ENCODE data around the gene RIPOR1. TPM values are rescaled to one million over a fixed set of nuclear protein-coding genes. Genes with fewer than 3 reads are reported as not detected.

Gene RIPOR1
- polyA plus RNA-seq, 1 donor: 64.8 TPM

- no peak for DNase-seq
These were observed 10.6 kb downstream of the RIPOR1 start for GRCh38 chr16:67539271-67539670.

DNA sequence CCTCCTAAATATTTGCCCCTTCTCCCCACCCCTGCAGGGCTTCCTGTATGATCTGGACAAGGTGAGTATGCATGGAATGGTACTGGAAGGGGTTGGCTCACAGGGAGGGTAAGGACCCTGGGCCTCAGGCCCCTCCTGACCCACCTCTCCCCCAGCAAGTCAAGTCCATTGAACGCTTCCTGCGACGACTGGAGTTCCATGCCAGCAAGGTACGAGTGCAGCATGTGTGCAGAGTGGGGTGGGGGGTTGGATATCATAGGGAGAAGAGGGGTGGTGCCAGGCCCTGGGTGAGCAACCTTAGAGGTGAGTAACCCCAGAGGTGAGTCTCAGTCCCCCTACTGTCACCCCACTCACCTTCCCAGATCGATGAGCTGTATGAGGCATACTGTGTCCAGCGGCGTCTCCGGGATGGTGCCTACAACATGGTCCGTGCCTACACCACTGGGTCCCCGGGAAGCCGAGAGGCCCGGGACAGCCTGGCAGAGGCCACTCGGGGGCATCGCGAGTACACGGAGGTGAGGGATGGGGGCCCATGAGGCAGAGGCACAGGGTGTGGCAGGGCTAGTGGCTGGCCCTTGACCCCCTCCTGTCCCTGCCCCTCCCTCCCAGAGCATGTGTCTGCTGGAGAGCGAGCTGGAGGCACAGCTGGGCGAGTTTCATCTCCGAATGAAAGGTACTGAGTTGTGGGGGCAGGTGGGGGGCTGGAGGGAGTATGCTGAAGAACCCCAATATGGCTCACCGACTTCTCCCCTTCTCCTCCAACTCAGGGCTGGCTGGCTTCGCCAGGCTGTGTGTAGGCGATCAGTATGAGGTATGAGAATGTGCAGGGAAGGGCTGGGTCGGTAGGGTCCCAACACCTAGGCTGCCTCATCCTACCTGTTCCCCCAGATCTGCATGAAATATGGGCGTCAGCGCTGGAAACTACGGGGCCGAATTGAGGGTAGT, 11.3 kb downstream of the RIPOR1 start:
- DNase-seq: no peak

DNA sequence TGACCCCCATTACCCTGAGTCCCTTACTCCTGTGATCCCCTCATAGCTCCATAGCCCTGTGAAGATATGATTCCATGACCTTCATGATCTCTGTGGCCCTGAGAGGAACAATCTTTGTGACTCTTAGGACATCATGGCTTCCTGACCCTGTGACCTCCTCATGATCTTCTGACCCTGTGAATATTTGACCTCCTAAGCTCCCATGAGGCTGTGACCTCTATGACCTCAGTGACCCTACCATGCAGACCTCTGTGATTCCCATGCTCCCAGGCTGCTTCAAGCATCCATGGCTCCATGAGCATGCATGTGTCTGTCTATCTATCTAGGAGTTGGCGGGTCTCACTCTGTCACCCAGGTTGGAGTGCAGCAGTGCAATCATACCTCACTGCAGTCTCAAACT, 12.1 kb downstream of the RIPOR1 start:
- no peak for DNase-seq

- no peak for DNase-seq
These were observed 13.0 kb downstream of the RIPOR1 start for GRCh38 chr16:67541391-67542263.

GRCh38 chr16:67542464-67542863, 13.8 kb downstream of the RIPOR1 start:
- no peak for DNase-seq

- no peak for DNase-seq
These were observed 14.4 kb downstream of the RIPOR1 start for GRCh38 chr16:67543036-67543435.

GRCh38 chr16:67543582-67543981, 15.0 kb downstream of the RIPOR1 start:
- no peak for DNase-seq

- DNase-seq: no peak
These were observed 15.8 kb downstream of the RIPOR1 start for GRCh38 chr16:67544329-67544841.

GRCh38 chr16:67544844-67545664, 16.4 kb downstream of the RIPOR1 start:
- DNase-seq: no peak

- no peak for DNase-seq
These were observed 17.0 kb downstream of the RIPOR1 start for GRCh38 chr16:67545665-67546024.

- no peak for DNase-seq
These were observed 17.5 kb downstream of the RIPOR1 start for GRCh38 chr16:67546091-67546501.

DNA sequence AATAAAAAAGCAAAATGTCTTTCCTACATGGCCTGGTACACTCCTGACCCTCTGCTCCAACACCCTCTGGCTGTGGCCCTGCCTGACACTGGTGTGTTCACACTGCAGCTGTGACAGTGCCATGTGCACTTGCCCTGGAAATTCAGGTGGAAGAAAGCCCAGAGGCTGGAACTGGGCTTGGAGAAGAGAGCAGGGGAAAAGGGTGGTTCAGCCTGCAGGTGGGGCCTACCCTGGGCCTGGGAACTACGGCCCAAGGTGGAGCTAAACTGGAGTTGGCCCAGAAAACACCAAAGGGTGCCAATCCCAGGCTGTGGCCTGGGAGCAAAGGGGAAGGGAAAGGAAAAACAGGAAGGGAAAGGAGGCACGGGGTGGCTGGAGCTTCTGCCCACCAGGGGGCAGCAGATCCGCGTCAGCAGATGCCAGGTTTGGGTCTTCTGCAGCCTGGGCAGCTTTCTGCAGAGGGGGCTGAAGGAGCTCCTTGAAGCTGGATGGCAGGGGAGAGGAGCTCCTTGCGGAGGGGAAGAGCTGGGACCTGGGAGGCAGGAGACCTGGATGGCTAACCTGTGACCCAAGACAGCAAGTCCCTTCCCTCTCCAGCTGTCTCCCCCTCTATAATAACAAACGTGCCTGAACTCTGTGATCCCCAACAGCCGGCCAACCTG, 18.3 kb downstream of the RIPOR1 start:
- peak; percentile 63 for DNase-seq

DNA sequence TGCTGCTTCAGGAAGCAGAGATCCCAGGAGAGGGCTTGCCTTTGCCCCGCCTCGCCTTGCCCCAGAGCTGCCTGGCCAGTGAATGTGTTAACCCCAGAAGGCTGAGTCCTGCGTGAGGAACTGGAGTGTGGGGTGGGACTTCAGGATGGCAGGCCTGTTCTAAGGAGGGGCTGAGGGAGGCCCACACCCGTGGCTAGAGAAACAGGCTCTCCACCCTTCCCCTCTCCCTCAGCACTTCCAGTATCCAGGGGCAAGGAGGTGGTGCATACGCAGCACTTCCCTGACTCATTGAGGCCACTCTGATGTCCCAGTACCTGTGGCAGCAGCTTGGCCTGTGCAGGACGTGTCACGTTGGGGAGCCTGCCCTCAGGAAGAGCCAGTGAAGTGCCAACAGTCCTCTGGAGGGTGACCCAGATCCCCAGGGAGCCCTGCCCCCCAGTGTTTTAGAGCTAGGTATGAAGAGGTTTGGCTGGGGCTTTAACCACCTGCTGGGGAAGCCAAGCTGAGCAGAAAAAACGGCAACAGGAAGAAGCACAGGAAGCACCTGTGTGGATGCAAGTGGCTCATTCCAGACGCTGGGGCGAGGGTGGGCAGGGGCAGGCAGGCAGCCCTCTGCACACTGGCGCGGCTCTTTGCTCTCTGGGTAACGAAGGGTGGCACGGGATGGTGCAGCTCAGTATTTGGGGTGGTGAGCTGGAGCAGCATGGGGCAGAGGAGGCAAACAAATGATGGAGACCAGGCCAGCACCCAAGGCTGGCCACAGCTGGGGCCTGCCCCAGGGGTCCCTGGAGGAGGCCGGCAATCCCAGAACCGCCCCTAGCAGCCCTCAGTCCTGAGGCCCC, 19.0 kb downstream of the RIPOR1 start:
- no peak for DNase-seq

DNA sequence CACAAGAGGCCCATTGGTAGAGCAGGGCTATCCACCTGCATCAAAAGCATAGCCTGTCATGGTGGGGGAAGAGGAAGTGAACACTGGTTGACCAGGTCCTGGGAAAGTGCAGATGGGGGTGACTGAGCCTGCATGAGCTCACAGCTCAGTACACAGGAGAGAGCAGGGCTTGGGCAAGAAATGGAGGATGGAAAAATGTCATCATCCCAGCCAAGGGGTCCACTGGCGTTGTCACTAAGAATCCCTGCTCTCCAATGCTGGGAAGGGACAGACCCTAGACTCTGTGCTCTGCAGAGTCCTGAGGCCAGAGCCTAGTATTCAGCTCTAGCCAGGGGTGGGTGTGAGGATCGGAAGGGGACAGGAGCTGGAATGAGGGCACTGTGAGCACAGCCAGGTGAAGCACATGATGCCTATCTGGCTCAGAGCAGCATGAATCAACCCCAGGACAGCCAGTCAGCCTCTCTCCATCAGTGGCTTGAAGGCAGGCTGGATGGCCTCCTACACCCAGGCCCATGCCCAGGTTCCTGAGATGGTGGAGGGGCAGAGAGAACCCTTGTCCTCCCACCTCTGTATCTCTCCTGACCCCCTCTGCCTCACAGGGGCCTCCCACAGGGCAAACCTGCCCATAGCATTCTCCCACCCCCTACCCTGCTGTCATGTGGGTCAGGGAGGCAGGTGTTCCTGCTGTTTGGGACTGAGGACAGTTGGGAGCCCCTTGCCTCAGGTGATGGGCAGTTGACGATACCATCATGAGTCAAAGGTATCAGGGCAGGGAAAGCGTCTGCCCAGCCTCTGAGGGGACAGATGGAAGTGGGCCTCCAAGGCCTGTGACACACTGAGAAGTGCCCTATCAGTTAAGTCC, 19.9 kb downstream of the RIPOR1 start:
- DNase-seq: no peak

DNA sequence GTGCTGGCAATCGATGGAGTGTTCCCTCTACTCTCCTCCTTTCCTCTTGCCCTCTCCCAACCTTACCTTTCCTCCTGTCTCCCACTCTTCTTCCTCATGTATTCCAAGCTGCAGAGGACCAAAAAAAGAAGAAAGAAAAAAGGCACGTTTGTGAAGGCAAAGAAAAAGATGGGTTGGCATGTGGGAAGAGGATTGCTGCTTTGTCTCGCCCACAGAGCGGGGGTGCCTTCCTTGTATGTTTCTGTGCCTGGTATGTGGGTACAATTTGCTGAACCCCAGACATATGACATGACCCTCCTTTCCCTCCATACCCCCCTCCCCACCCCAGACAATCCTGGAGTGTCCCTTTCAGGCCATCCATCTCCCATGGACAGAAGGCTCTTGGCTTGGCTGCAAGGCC, 20.6 kb downstream of the RIPOR1 start:
- no peak for DNase-seq

DNA sequence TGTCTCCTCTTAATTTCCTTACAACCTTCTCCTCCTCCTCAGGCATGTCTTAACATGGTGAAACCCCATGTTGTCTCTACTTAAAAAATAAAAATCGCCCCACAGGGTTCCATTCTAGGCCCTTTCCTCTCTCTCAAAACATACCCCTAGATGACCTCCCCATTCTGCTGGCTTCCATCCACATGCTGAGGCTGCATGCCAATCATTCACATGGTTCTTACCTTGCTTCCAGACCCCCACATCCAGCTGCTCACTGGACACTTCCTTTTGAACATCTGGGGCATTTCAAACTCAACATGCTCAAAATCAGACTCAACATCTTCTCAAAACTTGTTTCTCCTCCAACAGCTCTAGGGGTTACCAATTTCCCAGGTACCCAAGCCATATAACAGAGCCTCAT, 21.3 kb downstream of the RIPOR1 start:
- no peak for DNase-seq

GRCh38 chr16:67551091-67551490, 22.5 kb downstream of the RIPOR1 start:
- DNase-seq: no peak

DNA sequence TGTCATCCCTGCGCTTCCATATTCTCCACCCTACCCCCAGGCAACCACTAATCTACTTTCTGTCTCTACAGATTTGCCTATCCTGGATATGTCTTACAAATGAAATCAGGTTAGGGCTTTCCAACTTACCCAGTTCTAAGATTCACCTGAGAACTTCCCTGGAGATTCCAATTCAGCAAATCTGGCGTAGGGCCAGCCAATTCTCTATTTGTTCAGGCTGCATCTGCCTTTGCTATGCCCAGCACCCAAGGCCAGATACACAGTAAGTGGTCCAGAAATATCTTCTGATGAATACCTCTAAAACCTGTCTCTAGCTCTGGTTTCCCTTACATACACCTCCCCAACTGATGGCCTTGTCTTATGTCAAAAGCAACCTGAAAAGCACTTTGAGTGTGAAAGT, 23.3 kb downstream of the RIPOR1 start:
- DNase-seq: no peak

DNA sequence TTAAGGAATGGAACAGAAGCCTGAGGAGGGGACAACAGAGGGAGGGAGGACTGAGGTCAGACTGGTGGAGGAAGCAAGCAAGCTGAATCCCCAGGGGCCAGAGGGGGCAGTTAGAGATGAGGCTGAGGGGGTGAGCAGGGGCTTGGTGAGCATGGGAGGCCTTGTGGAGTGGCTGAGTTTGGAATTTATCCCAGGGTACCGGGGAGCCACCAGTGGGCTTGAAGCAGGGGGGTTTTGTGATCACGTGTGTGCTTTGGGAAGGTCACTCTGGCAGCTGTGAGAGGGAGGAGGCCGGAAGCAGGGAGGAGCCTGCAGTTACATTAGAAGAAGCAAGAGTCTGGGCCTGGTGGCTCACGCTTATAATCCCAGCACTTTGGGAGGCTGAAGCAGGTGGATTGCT, 23.8 kb downstream of the RIPOR1 start:
- DNase-seq: no peak

GRCh38 chr16:67555795-67556212, 27.2 kb downstream of the RIPOR1 start:
- DNase-seq: no peak

Data from hindlimb muscle (tissue), 1 donor.